ENCODE measurements around the gene UBE2D1.

The UBE2D1 gene

DNA sequence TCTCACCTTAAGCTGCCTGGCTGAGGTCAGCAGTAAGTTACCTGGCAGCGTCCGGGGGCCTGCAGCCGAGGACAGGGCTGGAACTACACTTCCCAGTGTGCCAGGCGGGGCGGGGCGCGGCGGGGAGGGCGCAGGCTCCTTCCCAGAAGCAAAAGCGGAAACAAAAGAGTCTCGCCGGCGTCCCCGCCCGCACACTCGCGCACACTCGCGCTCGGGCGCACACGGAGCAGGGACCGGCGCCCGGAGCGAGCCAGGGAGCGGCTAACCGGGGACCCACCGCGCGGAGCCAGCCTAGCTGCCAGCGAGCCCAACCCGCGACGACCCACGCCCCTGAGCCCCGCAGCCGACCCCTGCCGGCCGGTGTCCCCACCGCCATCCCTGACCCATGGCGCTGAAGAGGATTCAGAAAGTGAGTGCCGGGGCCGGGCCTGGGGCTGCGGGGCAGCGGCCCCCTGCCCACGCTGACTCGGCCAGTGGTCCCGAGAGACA is at the start of gene UBE2D1:
TSS of gene UBE2D1 (plus strand) at position 190 of the 489 bp plus-strand sequence. CDS start at position 386, 196 bp downstream.
- DNase-seq (ENCODE audit: low spot score) = peak; percentile 75

DNA sequence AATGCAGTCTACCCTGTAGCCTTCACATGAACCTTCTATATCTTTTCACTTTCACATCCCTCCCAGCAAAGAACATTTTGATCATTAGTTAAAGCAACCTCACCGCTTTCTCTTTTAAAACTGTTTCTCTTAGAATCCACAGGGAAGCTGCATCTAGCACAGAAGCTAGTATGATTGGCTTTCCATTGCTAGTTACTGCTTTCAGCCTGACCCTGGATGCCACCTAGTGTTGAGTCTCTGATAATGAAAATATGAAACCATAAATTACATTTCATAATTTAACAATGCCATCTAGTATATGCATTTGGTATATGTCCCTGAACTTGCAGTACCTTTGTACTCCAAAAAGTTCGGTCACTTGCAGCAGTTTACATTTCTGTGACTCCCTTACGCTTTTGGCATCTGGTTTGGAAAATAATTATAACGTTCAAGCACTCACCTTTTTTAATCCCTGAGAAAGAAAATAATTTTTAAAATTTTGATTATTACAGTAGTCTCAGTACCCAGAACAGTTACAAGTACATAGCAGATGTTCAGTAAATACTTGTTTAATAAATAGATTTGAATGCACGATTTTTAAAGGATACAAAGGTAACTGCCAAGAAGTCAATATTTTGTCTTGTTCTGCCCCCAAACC is 43.1 kb upstream of the UBE2D1 start:
- DNase-seq (ENCODE audit: low spot score) = no peak

GRCh38 chr10:58293989-58294388 is 40.8 kb upstream of the UBE2D1 start:
- DNase-seq (ENCODE audit: low spot score) = no peak

GRCh38 chr10:58299580-58299979 is 35.2 kb upstream of the UBE2D1 start:
- DNase-seq (ENCODE audit: low spot score) = peak; percentile 32

- no peak for DNase-seq (ENCODE audit: low spot score)
These were observed 34.1 kb upstream of the UBE2D1 start for GRCh38 chr10:58300676-58301075.

GRCh38 chr10:58302254-58302653 is 32.6 kb upstream of the UBE2D1 start:
- no peak for DNase-seq (ENCODE audit: low spot score)

GRCh38 chr10:58304099-58304633 is 30.6 kb upstream of the UBE2D1 start:
- no peak for DNase-seq (ENCODE audit: low spot score)

DNA sequence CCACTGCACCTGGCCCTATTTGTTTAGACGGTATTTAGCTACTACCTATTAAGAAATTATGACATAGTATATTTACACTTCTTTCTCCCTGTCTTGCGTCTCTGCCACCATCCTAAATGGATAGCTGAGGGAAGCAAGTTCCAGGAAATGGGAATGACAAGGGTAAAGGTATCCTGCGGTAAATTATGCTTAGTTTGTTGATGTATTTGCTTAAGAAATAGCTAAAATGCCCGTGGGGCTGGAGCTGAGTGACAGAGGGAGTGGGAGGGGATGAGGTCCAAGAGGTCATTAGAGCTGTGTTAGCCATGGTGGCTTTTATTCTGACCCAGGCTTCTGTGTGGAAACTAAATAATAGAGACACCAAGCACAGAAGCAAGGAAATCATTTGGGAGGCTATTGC is 29.0 kb upstream of the UBE2D1 start:
- peak; percentile 22 for DNase-seq (ENCODE audit: low spot score)

GRCh38 chr10:58307676-58308075 is 27.1 kb upstream of the UBE2D1 start:
- DNase-seq (ENCODE audit: low spot score) = no peak

- DNase-seq (ENCODE audit: low spot score) = no peak
These were observed 23.8 kb upstream of the UBE2D1 start for GRCh38 chr10:58311026-58311425.

DNA sequence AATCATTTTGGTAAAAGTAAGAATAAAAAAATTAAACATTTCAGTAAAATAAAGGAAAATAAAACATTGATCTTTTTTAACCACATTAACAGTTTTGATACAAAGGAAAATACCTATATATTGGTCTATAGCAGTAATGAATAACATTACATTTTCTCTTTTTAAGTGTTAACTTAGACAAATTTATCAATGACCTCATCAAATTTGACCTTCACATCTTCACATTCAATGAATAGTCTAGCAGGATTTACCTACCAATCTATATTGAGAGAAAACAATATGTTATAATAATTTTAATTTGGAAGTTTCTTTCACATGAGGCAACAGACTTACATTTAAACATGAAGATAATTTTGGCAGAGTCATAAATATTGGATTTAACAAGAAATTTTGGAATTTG is 17.9 kb upstream of the UBE2D1 start:
- DNase-seq (ENCODE audit: low spot score) = no peak

DNA sequence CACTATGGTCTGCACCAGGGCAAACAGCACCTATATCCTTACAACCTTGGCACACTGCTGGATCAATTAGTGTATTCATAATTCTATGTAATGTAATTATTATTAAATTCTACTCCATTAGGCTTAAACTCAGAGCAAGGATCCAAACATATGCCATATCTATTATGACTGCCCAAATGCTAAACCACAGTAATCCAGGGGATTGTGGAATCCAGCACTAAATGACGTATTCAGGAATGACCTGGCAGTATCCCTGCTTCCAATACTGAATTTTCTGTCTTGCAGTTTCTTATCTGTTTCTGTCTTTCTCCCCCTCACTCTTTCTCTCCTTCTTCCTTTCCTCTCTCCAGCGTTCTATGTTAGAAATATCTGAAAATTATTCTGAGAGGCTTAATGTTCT is 16.5 kb upstream of the UBE2D1 start:
- DNase-seq (ENCODE audit: low spot score) = no peak

- DNase-seq (ENCODE audit: low spot score) = no peak
These were observed 15.2 kb upstream of the UBE2D1 start for GRCh38 chr10:58319599-58319998.

DNA sequence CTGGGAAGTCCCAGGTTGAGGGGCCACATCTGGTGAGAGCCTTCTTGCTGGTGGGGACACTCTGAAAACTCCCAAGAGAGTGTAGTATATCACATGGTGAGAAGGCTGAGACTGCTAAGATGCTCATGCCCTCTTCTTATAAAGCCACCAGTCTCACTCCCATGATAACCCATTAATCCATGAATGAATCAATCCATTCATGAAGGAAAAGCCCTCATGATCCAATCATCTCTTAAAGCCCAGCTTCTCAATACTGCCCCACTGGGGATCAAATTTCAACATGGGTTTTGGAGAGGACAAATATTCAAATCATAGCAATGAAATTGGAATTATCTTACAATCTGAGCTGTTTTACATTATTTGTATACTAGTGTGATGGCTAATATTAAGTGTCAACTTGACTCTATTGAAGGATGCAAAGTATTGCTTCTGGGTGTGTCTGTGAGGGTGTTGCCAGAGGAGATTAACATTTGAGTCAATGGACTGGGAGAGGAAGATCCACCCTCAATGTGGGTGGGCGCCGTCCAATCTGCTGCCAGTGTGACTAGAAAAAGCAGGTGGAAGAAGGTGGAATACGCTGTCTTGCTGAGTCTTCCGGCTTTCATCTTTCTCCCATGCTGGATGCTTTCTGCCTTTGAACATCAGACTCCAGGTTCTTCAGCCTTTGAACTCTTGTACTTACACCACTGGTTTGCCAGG is 14.3 kb upstream of the UBE2D1 start:
- no peak for DNase-seq (ENCODE audit: low spot score)

DNA sequence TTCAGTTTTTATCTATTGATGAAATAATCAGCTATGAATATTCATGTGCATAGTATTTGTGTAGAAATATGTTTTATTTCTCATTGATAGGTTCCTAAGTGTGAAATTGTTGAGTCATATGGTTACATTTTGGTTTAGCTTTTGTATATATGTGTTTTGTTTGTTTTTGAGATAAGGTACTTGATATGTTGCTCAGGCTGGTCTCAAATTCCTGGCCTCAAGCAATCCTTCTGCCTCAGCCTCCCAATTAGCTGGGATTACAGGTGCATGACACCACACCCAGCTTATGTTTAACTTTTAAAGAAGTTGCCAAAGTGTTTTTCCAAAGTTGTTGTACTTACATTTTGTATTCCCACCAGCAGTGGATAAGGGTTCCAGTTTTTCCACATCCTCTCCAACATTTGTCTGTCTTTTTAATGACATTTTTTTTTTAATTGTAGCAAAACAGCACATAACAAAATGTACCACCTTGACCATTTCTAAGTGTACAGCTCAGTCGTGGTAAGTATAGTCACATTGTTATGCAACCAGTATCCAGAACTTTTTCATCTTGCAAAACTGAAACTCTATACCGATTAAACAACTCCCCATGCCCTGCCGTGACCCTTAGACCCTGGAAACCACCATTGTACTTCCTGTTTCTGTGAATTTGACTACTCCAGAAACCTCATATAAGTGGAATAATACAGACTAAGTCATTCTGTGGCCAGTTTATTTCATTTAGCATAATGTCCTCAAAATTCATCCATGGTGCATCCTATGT is 12.6 kb upstream of the UBE2D1 start:
- DNase-seq (ENCODE audit: low spot score) = peak; percentile 27

DNA sequence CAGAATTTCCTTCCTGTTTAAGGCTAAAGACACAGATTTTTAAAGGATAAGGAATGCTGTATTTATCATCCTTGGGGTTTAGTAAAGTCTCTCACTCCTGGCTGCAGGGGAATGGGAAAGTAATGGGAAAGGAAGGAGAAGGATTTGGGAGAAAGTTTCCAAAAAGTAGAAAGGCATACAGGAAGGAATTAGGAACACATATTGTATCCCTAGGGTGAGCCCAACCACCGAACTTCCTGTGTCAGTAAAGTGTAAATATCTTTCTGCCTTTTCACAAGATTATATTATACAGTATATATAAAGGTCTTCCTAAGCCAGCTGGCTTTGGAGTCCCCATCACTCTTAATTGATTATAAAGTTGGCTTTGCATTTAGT is 12.0 kb upstream of the UBE2D1 start:
- no peak for DNase-seq (ENCODE audit: low spot score)

DNA sequence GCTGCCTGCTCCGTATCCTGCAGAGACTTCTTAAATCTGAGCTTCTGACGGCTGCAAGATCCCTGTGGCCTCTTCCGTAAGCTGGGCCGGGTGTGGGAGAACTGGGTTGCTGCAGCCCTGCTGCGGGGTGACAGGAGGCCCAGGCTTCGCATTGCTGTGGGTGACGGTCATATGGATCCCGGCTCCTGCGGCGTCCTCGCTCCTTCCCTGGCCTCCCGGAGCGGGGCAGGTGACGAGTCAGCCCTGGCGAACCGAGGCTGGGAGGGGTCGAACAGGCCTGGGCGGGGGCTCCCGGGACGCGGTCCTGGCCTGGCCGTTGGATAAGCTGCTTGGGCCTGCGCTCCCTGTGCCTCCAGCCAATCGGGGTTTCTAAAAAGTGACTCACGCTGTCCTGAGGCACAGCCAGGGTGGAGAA is 7.8 kb upstream of the UBE2D1 start:
- no peak for DNase-seq (ENCODE audit: low spot score)

DNA sequence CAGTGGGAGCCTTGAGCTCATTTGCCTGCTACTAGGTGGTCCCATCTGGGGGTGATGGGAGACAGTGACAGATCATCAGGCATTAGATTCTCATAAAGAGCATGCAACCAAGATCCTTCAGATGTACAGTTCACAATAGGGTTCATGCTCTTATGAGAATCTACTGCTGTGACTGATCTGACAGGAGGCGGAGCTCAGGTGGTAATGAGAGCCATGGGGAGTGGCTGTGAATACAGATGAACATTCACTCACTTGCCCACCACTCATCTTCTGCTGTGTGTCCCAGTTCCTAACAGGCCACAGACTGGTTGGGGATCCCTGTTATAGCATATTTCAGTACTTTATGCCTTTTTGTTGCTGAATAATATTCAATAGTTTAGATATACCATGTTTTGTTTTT is 6.6 kb upstream of the UBE2D1 start:
- DNase-seq (ENCODE audit: low spot score) = no peak

- DNase-seq (ENCODE audit: low spot score) = no peak
These were observed 4.4 kb upstream of the UBE2D1 start for GRCh38 chr10:58330431-58330830.

GRCh38 chr10:58331646-58332045 is 3.2 kb upstream of the UBE2D1 start:
- DNase-seq (ENCODE audit: low spot score) = no peak

GRCh38 chr10:58335306-58336005 is 650 bp downstream of the UBE2D1 start:
- peak; percentile 16 for DNase-seq (ENCODE audit: low spot score)

DNA sequence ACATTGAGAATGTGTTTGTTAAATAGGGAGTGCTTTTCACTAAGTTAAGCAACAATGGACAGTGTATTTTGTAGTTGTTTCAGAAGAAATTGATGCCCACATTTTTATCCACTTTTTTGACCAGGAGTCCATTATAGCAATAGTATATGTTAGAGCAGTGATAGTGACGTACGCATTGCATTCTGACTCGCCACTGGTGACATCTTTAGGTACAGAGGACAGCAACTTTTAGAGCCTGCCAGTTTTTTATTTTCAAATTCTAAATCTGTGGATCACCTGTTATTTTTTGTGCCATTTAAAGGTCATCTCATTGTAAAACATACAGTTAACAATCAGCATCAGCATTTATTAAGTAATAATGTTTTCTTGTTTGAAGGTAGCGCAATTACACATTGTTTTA is 1.4 kb downstream of the UBE2D1 start:
- no peak for DNase-seq (ENCODE audit: low spot score)
